ENCODE data around the gene GABRG3. TPM values are rescaled to one million over a fixed set of nuclear protein-coding genes. Genes with fewer than 3 reads are reported as not detected.
"Not testable (repeated sequence)": the region's sequence is repeated elsewhere in the genome, so short reads cannot be mapped to it uniquely, and the experiment has no call there.

Gene GABRG3
- polyA plus RNA-seq, 1 donor: 0.57 TPM

DNA sequence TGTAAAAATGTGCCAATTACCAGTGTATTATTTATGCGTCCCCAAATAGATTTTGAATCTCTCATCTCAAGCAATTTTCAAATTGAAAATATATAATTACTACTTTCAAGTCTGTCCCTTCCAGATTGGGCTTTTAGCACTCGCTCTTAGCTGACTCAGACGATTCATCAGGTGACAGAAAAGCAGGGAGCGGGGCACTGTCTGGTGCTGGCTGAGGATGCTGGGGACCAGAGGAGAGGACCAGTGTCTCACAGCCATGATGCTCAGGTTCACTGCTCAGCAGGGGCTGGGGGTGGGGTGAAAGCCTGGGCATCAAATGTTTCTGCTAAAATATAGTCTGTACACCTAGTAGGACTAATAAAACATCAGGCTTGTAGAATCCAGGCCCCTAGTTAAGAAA is 199.9 kb downstream of the GABRG3 start:
- H3K4me3 ChIP-seq (ENCODE audit: low read length): no peak overlapping the region
- H3K27me3 ChIP-seq (ENCODE audit: control insufficient read depth, insufficient read depth, low read length): no peaks in the 10 kb centered on the region
- no peaks in the 10 kb centered on the region for H3K4me1 ChIP-seq (ENCODE audit: control insufficient read depth, insufficient read depth, low read length)
- H3K9me3 ChIP-seq (ENCODE audit: control insufficient read depth, low read depth, low read length): peaks cover 3% of the 10 kb centered on the region
- 100% methylated on average over 1 of the region's 4 CpGs for WGBS (ENCODE audit: insufficient coverage, low lambda C conversion rate)
- DNase-seq: no peak
- no peak overlapping the region for H3K27ac ChIP-seq (ENCODE audit: low read length)
- H3K36me3 ChIP-seq (ENCODE audit: control insufficient read depth, insufficient read depth, low read length): no peaks in the 10 kb centered on the region

DNA sequence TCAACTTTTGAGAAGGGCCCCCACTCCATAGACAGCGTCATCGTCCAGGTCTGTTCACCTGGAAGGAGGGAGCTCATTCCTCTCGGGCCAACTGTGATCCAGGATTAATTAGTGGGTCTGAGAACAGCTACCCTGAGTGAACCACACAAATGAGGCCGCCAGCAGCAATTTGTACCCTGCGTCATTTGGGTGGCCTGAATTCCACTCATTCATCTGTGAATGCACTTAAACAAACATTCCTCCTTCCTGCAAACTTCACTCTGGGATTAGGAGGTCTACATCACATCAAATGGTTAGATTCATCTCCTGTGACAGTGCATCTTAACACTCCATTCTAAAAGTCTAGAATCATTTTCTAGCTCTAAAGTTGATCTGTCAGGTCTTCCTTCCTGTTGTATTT is 201.8 kb downstream of the GABRG3 start:
- no peak for DNase-seq
- no peaks in the 10 kb centered on the region for H3K4me1 ChIP-seq (ENCODE audit: control insufficient read depth, insufficient read depth, low read length)
- 70% methylated on average over 2 of the region's 5 CpGs for WGBS (ENCODE audit: insufficient coverage, low lambda C conversion rate)
- no peaks in the 10 kb centered on the region for H3K36me3 ChIP-seq (ENCODE audit: control insufficient read depth, insufficient read depth, low read length)
- H3K9me3 ChIP-seq (ENCODE audit: control insufficient read depth, low read depth, low read length): peaks cover 3% of the 10 kb centered on the region
- H3K27ac ChIP-seq (ENCODE audit: low read length): no peak overlapping the region
- H3K27me3 ChIP-seq (ENCODE audit: control insufficient read depth, insufficient read depth, low read length): no peaks in the 10 kb centered on the region
- no peak overlapping the region for H3K4me3 ChIP-seq (ENCODE audit: low read length)

DNA sequence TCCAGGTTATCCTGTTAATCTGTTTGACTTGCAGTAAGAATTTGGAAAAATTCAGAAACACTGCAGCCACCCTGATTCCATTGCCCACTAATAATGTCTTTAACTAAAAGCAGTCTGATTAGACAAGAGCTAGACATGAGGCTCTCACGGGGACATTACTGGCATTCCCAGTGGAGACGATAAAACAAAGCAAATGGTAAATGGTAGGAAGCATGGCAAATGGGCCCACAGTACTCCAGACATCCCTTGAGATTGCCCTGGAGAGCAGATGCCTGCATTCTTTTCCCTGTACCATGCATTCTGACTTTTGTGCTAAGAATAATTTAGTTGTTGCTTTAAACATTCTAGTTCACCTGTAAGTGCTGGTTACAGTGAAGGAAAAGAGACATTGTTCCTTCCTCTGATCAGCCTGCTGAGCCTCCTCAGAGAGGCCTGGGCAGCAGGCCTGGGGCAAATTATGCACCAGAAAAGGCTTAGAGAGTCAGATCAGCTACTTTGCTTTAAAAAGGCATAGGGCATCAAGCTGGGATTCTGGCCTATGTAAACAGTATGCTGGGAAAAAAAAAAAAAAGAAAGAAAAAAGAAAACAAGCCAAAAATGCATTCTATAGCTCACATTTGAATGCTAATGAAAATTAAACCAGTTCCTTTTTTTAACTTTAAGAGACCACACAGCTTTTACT is 204.6 kb downstream of the GABRG3 start:
- Histone ChIP-seq H3K36me3 (ENCODE audit: control insufficient read depth, insufficient read depth, low read length) (no peaks in the 10 kb centered on the region), H3K9me3 (ENCODE audit: control insufficient read depth, low read depth, low read length) (peaks cover 3% of the 10 kb centered on the region), H3K27me3 (ENCODE audit: control insufficient read depth, insufficient read depth, low read length) (no peaks in the 10 kb centered on the region), H3K4me1 (ENCODE audit: control insufficient read depth, insufficient read depth, low read length) (no peaks in the 10 kb centered on the region), H3K4me3 (ENCODE audit: low read length) (no peak overlapping the region), H3K27ac (ENCODE audit: low read length) (no peak overlapping the region)
- no peak for DNase-seq
- no CpG with 5 or more reads among the region's 2 CpGs for WGBS (ENCODE audit: insufficient coverage, low lambda C conversion rate)

DNA sequence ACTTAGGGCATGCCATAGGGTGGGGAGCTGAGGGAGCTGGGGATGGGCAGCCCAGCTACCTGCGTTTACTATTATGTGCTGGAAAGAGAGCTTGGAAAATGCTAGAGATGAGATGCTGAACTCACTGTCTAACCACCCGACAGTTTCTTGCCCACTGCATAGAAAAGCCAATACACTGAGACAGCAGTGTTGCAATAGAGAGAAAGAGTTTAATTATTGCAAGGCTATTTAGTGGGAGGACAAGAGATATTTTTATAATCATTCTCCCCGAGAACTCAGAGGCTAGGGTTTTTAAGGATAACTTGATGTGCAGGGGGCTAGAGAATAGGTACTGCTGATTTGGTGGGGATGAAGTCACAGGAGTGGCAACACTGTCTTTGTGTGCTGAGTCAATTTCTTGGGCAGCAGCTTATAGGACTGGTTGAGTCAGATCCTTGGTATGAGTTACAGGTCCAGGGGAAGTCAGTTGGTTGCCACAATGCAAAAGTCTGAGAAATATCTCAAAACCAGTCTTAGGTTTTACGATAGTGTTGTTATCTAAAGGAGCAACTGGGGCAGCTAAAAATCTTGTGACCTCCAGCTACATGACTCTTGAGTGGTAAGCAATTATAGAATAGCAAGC is 205.9 kb downstream of the GABRG3 start:
- Histone ChIP-seq H3K4me1 (ENCODE audit: control insufficient read depth, insufficient read depth, low read length) (no peaks in the 10 kb centered on the region), H3K4me3 (ENCODE audit: low read length) (no peak overlapping the region), H3K36me3 (ENCODE audit: control insufficient read depth, insufficient read depth, low read length) (no peaks in the 10 kb centered on the region), H3K27me3 (ENCODE audit: control insufficient read depth, insufficient read depth, low read length) (no peaks in the 10 kb centered on the region), H3K27ac (ENCODE audit: low read length) (no peak overlapping the region), H3K9me3 (ENCODE audit: control insufficient read depth, low read depth, low read length) (peaks cover 3% of the 10 kb centered on the region)
- WGBS (ENCODE audit: insufficient coverage, low lambda C conversion rate): no CpG with 5 or more reads among the region's 4 CpGs
- DNase-seq: no peak

DNA sequence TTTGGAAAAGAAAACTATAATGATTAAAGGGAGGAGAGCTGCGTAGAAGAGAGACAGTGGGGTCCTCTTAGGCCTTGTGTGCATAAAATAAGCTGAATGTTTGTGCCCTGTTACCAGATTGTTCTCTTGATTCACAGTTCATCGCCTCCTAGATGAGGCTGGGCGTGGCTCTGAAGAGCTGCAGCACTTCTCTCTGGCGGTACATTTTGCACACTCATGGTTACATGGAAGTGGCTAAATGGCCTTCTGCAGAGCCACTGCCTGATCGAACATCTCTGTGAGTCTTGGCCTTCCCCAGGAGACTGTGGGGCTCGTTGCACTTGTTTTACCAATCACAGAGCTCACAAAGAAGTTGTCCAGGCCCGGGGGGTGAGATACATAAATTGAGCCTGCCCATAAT is 208.8 kb downstream of the GABRG3 start:
- no peaks in the 10 kb centered on the region for H3K9me3 ChIP-seq (ENCODE audit: control insufficient read depth, low read depth, low read length)
- no peaks in the 10 kb centered on the region for H3K4me1 ChIP-seq (ENCODE audit: control insufficient read depth, insufficient read depth, low read length)
- H3K4me3 ChIP-seq (ENCODE audit: low read length): no peak overlapping the region
- H3K36me3 ChIP-seq (ENCODE audit: control insufficient read depth, insufficient read depth, low read length): no peaks in the 10 kb centered on the region
- no peak for DNase-seq
- WGBS (ENCODE audit: insufficient coverage, low lambda C conversion rate): no CpG with 5 or more reads among the region's 7 CpGs
- H3K27me3 ChIP-seq (ENCODE audit: control insufficient read depth, insufficient read depth, low read length): no peaks in the 10 kb centered on the region
- no peak overlapping the region for H3K27ac ChIP-seq (ENCODE audit: low read length)

DNA sequence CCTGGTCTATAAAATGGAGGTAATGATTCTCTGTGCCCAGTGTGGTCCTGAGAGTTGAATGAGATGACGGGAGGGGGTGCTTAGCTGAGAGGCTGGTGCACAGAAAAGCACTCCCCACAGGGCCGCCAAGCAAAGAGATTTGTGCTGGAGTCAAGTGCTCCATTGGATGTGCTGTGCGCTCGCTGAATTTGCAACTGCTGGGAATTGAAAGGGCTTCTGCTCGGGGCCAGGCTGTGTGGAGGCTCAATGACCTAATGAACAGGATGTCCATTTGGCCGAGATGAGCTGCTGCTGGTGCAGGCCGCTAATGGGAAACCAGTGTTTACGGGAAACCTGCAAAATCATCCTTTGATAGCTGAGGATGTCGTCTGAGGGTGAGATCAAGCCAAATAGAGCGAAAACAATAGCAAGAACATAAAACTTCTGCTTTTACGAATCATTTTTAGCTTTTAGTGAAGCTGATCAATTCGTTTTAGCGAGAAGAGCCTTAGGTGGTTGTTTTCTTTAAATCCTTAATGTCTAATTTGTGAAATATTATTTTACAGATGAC is 211.7 kb downstream of the GABRG3 start:
- H3K4me1 ChIP-seq (ENCODE audit: control insufficient read depth, insufficient read depth, low read length): no peaks in the 10 kb centered on the region
- 97% methylated on average over 3 of the region's 13 CpGs for WGBS (ENCODE audit: insufficient coverage, low lambda C conversion rate)
- no peaks in the 10 kb centered on the region for H3K36me3 ChIP-seq (ENCODE audit: control insufficient read depth, insufficient read depth, low read length)
- H3K4me3 ChIP-seq (ENCODE audit: low read length): no peak overlapping the region
- H3K27ac ChIP-seq (ENCODE audit: low read length): no peak overlapping the region
- H3K27me3 ChIP-seq (ENCODE audit: control insufficient read depth, insufficient read depth, low read length): no peaks in the 10 kb centered on the region
- H3K9me3 ChIP-seq (ENCODE audit: control insufficient read depth, low read depth, low read length): no peaks in the 10 kb centered on the region
- DNase-seq: no peak

DNA sequence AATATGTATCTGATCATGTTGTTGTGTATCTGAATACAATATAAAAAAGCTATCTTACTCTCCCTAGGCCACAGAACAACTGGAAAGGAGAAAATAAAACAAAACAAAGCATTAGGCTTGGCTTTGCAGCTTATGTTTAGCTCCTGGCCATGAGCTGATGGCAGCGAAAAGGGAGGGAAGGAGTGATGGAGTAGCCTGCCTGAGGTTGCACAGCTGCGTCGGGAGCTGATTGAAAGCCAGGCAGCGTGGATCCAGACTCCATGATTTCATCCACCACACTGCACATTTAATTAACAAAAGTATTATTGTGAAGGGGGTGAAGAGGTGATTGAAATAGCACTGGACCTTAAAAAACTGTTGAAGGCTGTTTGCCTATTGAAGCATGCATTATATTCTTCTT is 212.2 kb downstream of the GABRG3 start:
- no peaks in the 10 kb centered on the region for H3K27me3 ChIP-seq (ENCODE audit: control insufficient read depth, insufficient read depth, low read length)
- no peaks in the 10 kb centered on the region for H3K9me3 ChIP-seq (ENCODE audit: control insufficient read depth, low read depth, low read length)
- DNase-seq: no peak
- no CpG with 5 or more reads among the region's 4 CpGs for WGBS (ENCODE audit: insufficient coverage, low lambda C conversion rate)
- no peaks in the 10 kb centered on the region for H3K4me1 ChIP-seq (ENCODE audit: control insufficient read depth, insufficient read depth, low read length)
- no peak overlapping the region for H3K4me3 ChIP-seq (ENCODE audit: low read length)
- no peak overlapping the region for H3K27ac ChIP-seq (ENCODE audit: low read length)
- H3K36me3 ChIP-seq (ENCODE audit: control insufficient read depth, insufficient read depth, low read length): no peaks in the 10 kb centered on the region

DNA sequence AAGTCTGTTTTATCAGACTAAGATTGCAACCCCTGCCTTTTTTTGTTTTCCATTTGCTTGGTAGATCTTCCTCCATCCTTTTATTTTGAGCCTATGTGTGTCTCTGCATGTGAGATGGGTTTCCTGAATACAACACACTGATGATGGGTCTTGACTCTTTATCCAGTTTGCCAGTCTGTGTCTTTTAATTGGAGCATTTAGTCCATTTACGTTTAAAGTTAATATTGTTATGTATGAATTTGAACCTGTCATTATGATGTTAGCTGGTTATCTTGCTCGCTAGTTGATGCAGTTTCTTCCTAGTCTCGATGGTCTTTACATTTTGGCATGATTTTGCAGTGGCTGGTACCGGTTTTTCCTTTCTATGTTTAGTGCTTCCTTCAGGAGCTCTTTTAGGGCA is 220.5 kb downstream of the GABRG3 start:
- not testable (repeated sequence) for H3K27me3 ChIP-seq (ENCODE audit: control insufficient read depth, insufficient read depth, low read length); H3K36me3 ChIP-seq (ENCODE audit: control insufficient read depth, insufficient read depth, low read length); H3K27ac ChIP-seq (ENCODE audit: low read length); H3K9me3 ChIP-seq (ENCODE audit: control insufficient read depth, low read depth, low read length); H3K4me1 ChIP-seq (ENCODE audit: control insufficient read depth, insufficient read depth, low read length); H3K4me3 ChIP-seq (ENCODE audit: low read length); DNase-seq
- WGBS (ENCODE audit: insufficient coverage, low lambda C conversion rate): no CpG with 5 or more reads among the region's 4 CpGs

DNA sequence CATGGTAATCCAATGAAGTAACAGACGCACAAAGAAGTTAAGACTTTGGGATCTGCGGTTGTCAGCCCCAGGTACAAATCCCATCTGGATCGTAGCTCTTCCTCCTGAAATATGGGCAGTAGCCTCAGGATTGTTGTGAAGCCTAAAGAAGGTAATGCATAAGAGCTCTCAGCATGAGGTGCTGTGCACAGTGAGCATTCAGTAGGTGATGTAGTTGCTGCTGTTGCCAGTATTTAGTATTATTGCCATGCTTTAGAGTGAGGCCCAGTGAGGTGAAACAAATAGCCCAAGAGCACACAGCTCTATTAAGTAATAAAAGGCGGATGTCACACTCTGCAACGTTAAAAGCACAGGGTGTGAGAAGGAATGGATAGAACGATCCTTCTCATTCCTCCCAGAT is 225.7 kb downstream of the GABRG3 start:
- H3K36me3 ChIP-seq (ENCODE audit: control insufficient read depth, insufficient read depth, low read length): no peaks in the 10 kb centered on the region
- WGBS (ENCODE audit: insufficient coverage, low lambda C conversion rate): 70% methylated on average over 2 of the region's 6 CpGs
- H3K27me3 ChIP-seq (ENCODE audit: control insufficient read depth, insufficient read depth, low read length): no peaks in the 10 kb centered on the region
- H3K9me3 ChIP-seq (ENCODE audit: control insufficient read depth, low read depth, low read length): no peaks in the 10 kb centered on the region
- no peaks in the 10 kb centered on the region for H3K4me1 ChIP-seq (ENCODE audit: control insufficient read depth, insufficient read depth, low read length)
- no peak overlapping the region for H3K27ac ChIP-seq (ENCODE audit: low read length)
- no peak overlapping the region for H3K4me3 ChIP-seq (ENCODE audit: low read length)
- no peak for DNase-seq

DNA sequence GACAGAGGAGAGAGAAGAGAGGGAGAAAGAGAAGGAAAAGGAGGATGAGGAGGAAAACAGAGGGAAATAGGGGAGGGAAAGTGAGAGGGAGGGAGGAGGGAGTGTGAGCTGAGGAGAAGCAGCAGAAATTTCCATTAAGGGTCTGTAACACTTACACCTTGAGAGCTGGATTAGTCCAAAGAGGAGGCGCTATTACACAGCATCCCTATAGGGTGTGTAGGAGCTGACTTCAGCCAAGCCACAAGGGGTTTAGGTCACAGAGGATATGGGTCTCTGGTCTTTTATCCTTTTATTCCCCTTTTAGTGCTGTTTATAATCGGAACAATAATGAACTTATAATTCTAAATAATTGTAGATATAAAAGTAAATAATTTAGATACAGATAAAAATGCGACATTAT is 230.4 kb downstream of the GABRG3 start:
- H3K9me3 ChIP-seq (ENCODE audit: control insufficient read depth, low read depth, low read length): no peaks in the 10 kb centered on the region
- H3K36me3 ChIP-seq (ENCODE audit: control insufficient read depth, insufficient read depth, low read length): no peaks in the 10 kb centered on the region
- no peaks in the 10 kb centered on the region for H3K4me1 ChIP-seq (ENCODE audit: control insufficient read depth, insufficient read depth, low read length)
- WGBS (ENCODE audit: insufficient coverage, low lambda C conversion rate): 90% methylated on average over 2 of the region's 3 CpGs
- no peaks in the 10 kb centered on the region for H3K27me3 ChIP-seq (ENCODE audit: control insufficient read depth, insufficient read depth, low read length)
- DNase-seq: no peak
- no peak overlapping the region for H3K27ac ChIP-seq (ENCODE audit: low read length)
- no peak overlapping the region for H3K4me3 ChIP-seq (ENCODE audit: low read length)

DNA sequence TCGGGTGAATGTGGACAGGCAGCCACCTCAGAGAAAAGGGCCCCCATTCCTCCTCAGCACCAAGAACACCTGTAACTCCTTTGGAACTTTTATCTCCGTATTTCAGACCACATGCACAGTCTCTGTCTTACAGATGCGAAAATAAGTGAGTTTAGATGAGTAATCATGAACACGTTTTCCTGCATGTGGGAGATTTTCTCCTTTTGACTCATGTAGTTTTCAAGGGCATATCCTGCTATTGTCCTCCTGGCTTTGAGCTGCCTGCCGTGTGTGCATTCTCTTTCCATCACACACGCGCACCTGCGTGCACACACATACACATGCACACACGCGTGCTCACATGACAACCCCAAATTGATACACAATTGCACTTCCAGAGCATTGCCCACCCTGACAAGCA is 239.2 kb downstream of the GABRG3 start:
- Histone ChIP-seq H3K27me3 (ENCODE audit: control insufficient read depth, insufficient read depth, low read length) (no peaks in the 10 kb centered on the region), H3K27ac (ENCODE audit: low read length) (no peak overlapping the region), H3K4me1 (ENCODE audit: control insufficient read depth, insufficient read depth, low read length) (no peaks in the 10 kb centered on the region), H3K36me3 (ENCODE audit: control insufficient read depth, insufficient read depth, low read length) (no peaks in the 10 kb centered on the region), H3K4me3 (ENCODE audit: low read length) (no peak overlapping the region), H3K9me3 (ENCODE audit: control insufficient read depth, low read depth, low read length) (no peaks in the 10 kb centered on the region)
- DNase-seq: no peak
- WGBS (ENCODE audit: insufficient coverage, low lambda C conversion rate): no CpG with 5 or more reads among the region's 10 CpGs

Measured in large intestine (tissue), 3 donors.